HG03457 (cell line): ENCODE data around the gene SUMO4.

ENCODE experiments used
- ATAC-seq: cut with Tn5 transposase; IDR thresholded peaks from one replicate; pipeline ENCODE4 v1.9.1; 2021; ENCODE audit warnings: moderate number of reproducible peaks; ENCODE audit not compliant: unreplicated experiment

The SUMO4 gene

GRCh38 chr6:149400050-149400449 is at the start of gene SUMO4:
TSS of gene SUMO4 (plus strand) at chr6:149400262. CDS start at chr6:149400392, 130 bp downstream.
- ATAC-seq, result no peak

GRCh38 chr6:149354009-149354408 is 46.1 kb upstream of the SUMO4 start:
- ATAC-seq, result no peak

- no peak for ATAC-seq
These were observed 43.8 kb upstream of the SUMO4 start for GRCh38 chr6:149356081-149356750.

- ATAC-seq, result no peak
These were observed 42.1 kb upstream of the SUMO4 start for GRCh38 chr6:149357726-149358538.

GRCh38 chr6:149359440-149359839 is 40.6 kb upstream of the SUMO4 start:
- no peak for ATAC-seq

GRCh38 chr6:149360536-149360935 is 39.5 kb upstream of the SUMO4 start:
- no peak for ATAC-seq

GRCh38 chr6:149362289-149362688 is 37.8 kb upstream of the SUMO4 start:
- no peak for ATAC-seq

GRCh38 chr6:149363154-149363553 is 36.9 kb upstream of the SUMO4 start:
- ATAC-seq, result no peak

GRCh38 chr6:149364557-149364956 is 35.5 kb upstream of the SUMO4 start:
- no peak for ATAC-seq

- ATAC-seq, result no peak
These were observed 34.9 kb upstream of the SUMO4 start for GRCh38 chr6:149365197-149365596.

- ATAC-seq, result no peak
These were observed 33.7 kb upstream of the SUMO4 start for GRCh38 chr6:149366267-149366921.

GRCh38 chr6:149368065-149368464 is 32.0 kb upstream of the SUMO4 start:
- no peak for ATAC-seq

GRCh38 chr6:149371154-149371553 is 28.9 kb upstream of the SUMO4 start:
- no peak for ATAC-seq

GRCh38 chr6:149372062-149372461 is 28.0 kb upstream of the SUMO4 start:
- ATAC-seq, result no peak

GRCh38 chr6:149373511-149373910 is 26.6 kb upstream of the SUMO4 start:
- no peak for ATAC-seq

GRCh38 chr6:149379977-149380376 is 20.1 kb upstream of the SUMO4 start:
- ATAC-seq, result no peak

- no peak for ATAC-seq
These were observed 19.5 kb upstream of the SUMO4 start for GRCh38 chr6:149380523-149380922.

- no peak for ATAC-seq
These were observed 16.7 kb upstream of the SUMO4 start for GRCh38 chr6:149383371-149383770.

GRCh38 chr6:149384464-149384863 is 15.6 kb upstream of the SUMO4 start:
- no peak for ATAC-seq

GRCh38 chr6:149385998-149386646 is 13.9 kb upstream of the SUMO4 start:
- no peak for ATAC-seq

GRCh38 chr6:149387779-149388512 is 12.1 kb upstream of the SUMO4 start:
- no peak for ATAC-seq
